NB4 (cell line): Measurements from ENCODE around the gene SKAP1.

ENCODE experiments used
- CTCF ChIP-seq: IDR thresholded peaks from one replicate; pipeline ENCODE4 v1.5.1; 2012; ENCODE audit warnings: low read depth, low read length
- POLR2A ChIP-seq: IDR thresholded peaks from 2 replicates; pipeline ENCODE4 v1.6.1; 2011; ENCODE audit warnings: mild to moderate bottlenecking; ENCODE audit not compliant: insufficient read length; ENCODE audit errors: extremely low read depth

GRCh38 chr17:48330421-48330820 is 99.6 kb downstream of the SKAP1 start:
- no peak for TF ChIP-seq POLR2A
- no peak for TF ChIP-seq CTCF
